ENCODE measurements around the gene ASIC5.
A peak's percentile ranks its signal among the peaks of the same experiment; 100 is the strongest.

The ASIC5 gene

GRCh38 chr4:155881555-155881954 lies 15.5 kb upstream of the ASIC5 start:
- Histone ChIP-seq H3K4me1 (ENCODE audit: control insufficient read depth, insufficient read depth, low read depth, low read length) (no peaks in the 10 kb centered on the region), H2BK5ac (ENCODE audit: low read depth, low read length, poor library complexity, severe bottlenecking) (no peak overlapping the region), H3K36me3 (ENCODE audit: control insufficient read depth in 1 of 2, insufficient read depth in 2 of 2, low read depth in 1 of 2, low read length in 2 of 2) (no peaks in the 10 kb centered on the region), H2BK120ac (ENCODE audit: low read depth, low read length) (no peak overlapping the region), H3K9ac (ENCODE audit: low read length) (no peak overlapping the region), H3K14ac (ENCODE audit: low read length in 2 of 2) (no peak overlapping the region), H2BK12ac (ENCODE audit: low read length in 2 of 2) (no peak overlapping the region), H3K79me1 (replicated peaks; ENCODE audit: low read length, poor library complexity, severe bottlenecking) (no peaks in the 10 kb centered on the region), H2AK5ac (ENCODE audit: low read length, severe bottlenecking) (no peak overlapping the region), H3K4ac (ENCODE audit: low read depth in 1 of 2, low read length in 2 of 2) (no peak overlapping the region), H3K27me3 (ENCODE audit: control insufficient read depth in 1 of 2, insufficient read depth in 1 of 2, low read length in 2 of 2) (no peaks in the 10 kb centered on the region), H2AFZ (ENCODE audit: low read depth, low read length) (no peak overlapping the region), H3K23ac (ENCODE audit: low read length in 2 of 2) (no peak overlapping the region), H3K27ac (ENCODE audit: low read length, poor library complexity, severe bottlenecking) (no peak overlapping the region), H3K18ac (ENCODE audit: low read depth in 1 of 2, low read length in 2 of 2) (no peak overlapping the region), H3K4me2 (ENCODE audit: low read length, poor library complexity, severe bottlenecking) (no peak overlapping the region), H4K91ac (ENCODE audit: low read length) (no peak overlapping the region), H3K4me3 (ENCODE audit: insufficient read depth in 1 of 2, low read depth in 1 of 2, low read length in 2 of 2) (no peak overlapping the region), H2BK15ac (ENCODE audit: low read depth, poor library complexity, severe bottlenecking) (no peak overlapping the region), H3K9me3 (ENCODE audit: control insufficient read depth, low read length) (peaks cover 2% of the 10 kb centered on the region), H4K8ac (ENCODE audit: low read length) (no peak overlapping the region)
- no CpG with 5 or more reads among the region's 1 CpG for WGBS
- no peak for DNase-seq

GRCh38 chr4:155879767-155880166 lies 13.7 kb upstream of the ASIC5 start:
- no peak overlapping the region for H3K4me2 ChIP-seq (ENCODE audit: low read length, poor library complexity, severe bottlenecking)
- no peaks in the 10 kb centered on the region for H3K36me3 ChIP-seq (ENCODE audit: control insufficient read depth in 1 of 2, insufficient read depth in 2 of 2, low read depth in 1 of 2, low read length in 2 of 2)
- no peak overlapping the region for H2BK12ac ChIP-seq (ENCODE audit: low read length in 2 of 2)
- H4K91ac ChIP-seq (ENCODE audit: low read length) = no peak overlapping the region
- no peak overlapping the region for H2AK5ac ChIP-seq (ENCODE audit: low read length, severe bottlenecking)
- H2BK15ac ChIP-seq (ENCODE audit: low read depth, poor library complexity, severe bottlenecking) = no peak overlapping the region
- no peaks in the 10 kb centered on the region for H3K27me3 ChIP-seq (ENCODE audit: control insufficient read depth in 1 of 2, insufficient read depth in 1 of 2, low read length in 2 of 2)
- peaks cover 13% of the 10 kb centered on the region for H3K9me3 ChIP-seq (ENCODE audit: control insufficient read depth, low read length)
- H2BK5ac ChIP-seq (ENCODE audit: low read depth, low read length, poor library complexity, severe bottlenecking) = no peak overlapping the region
- no peak overlapping the region for H3K23ac ChIP-seq (ENCODE audit: low read length in 2 of 2)
- H2BK120ac ChIP-seq (ENCODE audit: low read depth, low read length) = no peak overlapping the region
- H3K14ac ChIP-seq (ENCODE audit: low read length in 2 of 2) = no peak overlapping the region
- H3K79me1 ChIP-seq (replicated peaks; ENCODE audit: low read length, poor library complexity, severe bottlenecking) = no peaks in the 10 kb centered on the region
- no peak overlapping the region for H2AFZ ChIP-seq (ENCODE audit: low read depth, low read length)
- no peak overlapping the region for H3K4ac ChIP-seq (ENCODE audit: low read depth in 1 of 2, low read length in 2 of 2)
- no peak overlapping the region for H3K9ac ChIP-seq (ENCODE audit: low read length)
- DNase-seq = no peak
- H4K8ac ChIP-seq (ENCODE audit: low read length) = no peak overlapping the region
- H3K4me3 ChIP-seq (ENCODE audit: insufficient read depth in 1 of 2, low read depth in 1 of 2, low read length in 2 of 2) = no peak overlapping the region
- H3K4me1 ChIP-seq (ENCODE audit: control insufficient read depth, insufficient read depth, low read depth, low read length) = no peaks in the 10 kb centered on the region
- no peak overlapping the region for H3K27ac ChIP-seq (ENCODE audit: low read length, poor library complexity, severe bottlenecking)
- H3K18ac ChIP-seq (ENCODE audit: low read depth in 1 of 2, low read length in 2 of 2) = no peak overlapping the region

GRCh38 chr4:155878611-155879010 lies 12.5 kb upstream of the ASIC5 start:
- Histone ChIP-seq H3K4me2 (ENCODE audit: low read length, poor library complexity, severe bottlenecking) (no peak overlapping the region), H4K91ac (ENCODE audit: low read length) (no peak overlapping the region), H3K18ac (ENCODE audit: low read depth in 1 of 2, low read length in 2 of 2) (no peak overlapping the region), H4K8ac (ENCODE audit: low read length) (no peak overlapping the region), H3K4me3 (ENCODE audit: insufficient read depth in 1 of 2, low read depth in 1 of 2, low read length in 2 of 2) (no peak overlapping the region), H2AK5ac (ENCODE audit: low read length, severe bottlenecking) (no peak overlapping the region), H3K79me1 (replicated peaks; ENCODE audit: low read length, poor library complexity, severe bottlenecking) (no peaks in the 10 kb centered on the region), H3K4ac (ENCODE audit: low read depth in 1 of 2, low read length in 2 of 2) (no peak overlapping the region), H3K27ac (ENCODE audit: low read length, poor library complexity, severe bottlenecking) (no peak overlapping the region), H2BK120ac (ENCODE audit: low read depth, low read length) (no peak overlapping the region), H3K14ac (ENCODE audit: low read length in 2 of 2) (no peak overlapping the region), H2AFZ (ENCODE audit: low read depth, low read length) (no peak overlapping the region), H2BK15ac (ENCODE audit: low read depth, poor library complexity, severe bottlenecking) (peak overlapping the region; percentile 52), H3K9ac (ENCODE audit: low read length) (no peak overlapping the region), H3K23ac (ENCODE audit: low read length in 2 of 2) (no peak overlapping the region), H2BK5ac (ENCODE audit: low read depth, low read length, poor library complexity, severe bottlenecking) (no peak overlapping the region), H3K36me3 (ENCODE audit: control insufficient read depth in 1 of 2, insufficient read depth in 2 of 2, low read depth in 1 of 2, low read length in 2 of 2) (no peaks in the 10 kb centered on the region), H2BK12ac (ENCODE audit: low read length in 2 of 2) (no peak overlapping the region), H3K27me3 (ENCODE audit: control insufficient read depth in 1 of 2, insufficient read depth in 1 of 2, low read length in 2 of 2) (no peaks in the 10 kb centered on the region), H3K9me3 (ENCODE audit: control insufficient read depth, low read length) (peaks cover 22% of the 10 kb centered on the region), H3K4me1 (ENCODE audit: control insufficient read depth, insufficient read depth, low read depth, low read length) (no peaks in the 10 kb centered on the region)
- 36% methylated on average over 2 of the region's 2 CpGs for WGBS
- DNase-seq = no peak

- Histone ChIP-seq H2BK120ac (ENCODE audit: low read depth, low read length) (no peak overlapping the region), H3K4me1 (ENCODE audit: control insufficient read depth, insufficient read depth, low read depth, low read length) (no peaks in the 10 kb centered on the region), H3K4ac (ENCODE audit: low read depth in 1 of 2, low read length in 2 of 2) (no peak overlapping the region), H2BK12ac (ENCODE audit: low read length in 2 of 2) (no peak overlapping the region), H3K23ac (ENCODE audit: low read length in 2 of 2) (no peak overlapping the region), H3K14ac (ENCODE audit: low read length in 2 of 2) (no peak overlapping the region), H2AFZ (ENCODE audit: low read depth, low read length) (no peak overlapping the region), H3K79me1 (replicated peaks; ENCODE audit: low read length, poor library complexity, severe bottlenecking) (no peaks in the 10 kb centered on the region), H3K36me3 (ENCODE audit: control insufficient read depth in 1 of 2, insufficient read depth in 2 of 2, low read depth in 1 of 2, low read length in 2 of 2) (no peaks in the 10 kb centered on the region), H3K9me3 (ENCODE audit: control insufficient read depth, low read length) (peaks cover 28% of the 10 kb centered on the region), H4K8ac (ENCODE audit: low read length) (no peak overlapping the region), H3K27me3 (ENCODE audit: control insufficient read depth in 1 of 2, insufficient read depth in 1 of 2, low read length in 2 of 2) (no peaks in the 10 kb centered on the region), H3K18ac (ENCODE audit: low read depth in 1 of 2, low read length in 2 of 2) (no peak overlapping the region), H3K27ac (ENCODE audit: low read length, poor library complexity, severe bottlenecking) (no peak overlapping the region), H3K4me2 (ENCODE audit: low read length, poor library complexity, severe bottlenecking) (no peak overlapping the region), H2BK5ac (ENCODE audit: low read depth, low read length, poor library complexity, severe bottlenecking) (no peak overlapping the region), H4K91ac (ENCODE audit: low read length) (no peak overlapping the region), H2AK5ac (ENCODE audit: low read length, severe bottlenecking) (no peak overlapping the region), H3K4me3 (ENCODE audit: insufficient read depth in 1 of 2, low read depth in 1 of 2, low read length in 2 of 2) (no peak overlapping the region), H2BK15ac (ENCODE audit: low read depth, poor library complexity, severe bottlenecking) (no peak overlapping the region), H3K9ac (ENCODE audit: low read length) (no peak overlapping the region)
- DNase-seq = no peak
- 98% methylated on average over 3 of the region's 4 CpGs for WGBS
These were observed 11.9 kb upstream of the ASIC5 start for GRCh38 chr4:155877971-155878370.
